HEK293 (cell line): ENCODE measurements around the gene RAB1B.

Experiments used
- TF ChIP-seq, protein P1 (sequence below): fragments of 450-650 bp; formaldehyde crosslinking; IDR thresholded peaks from 2 replicates; pipeline ENCODE4 v1.5.1; 2016; ENCODE audit warnings: missing biosample characterization, missing genetic modification characterization
- TF ChIP-seq, protein P2 (sequence below): fragments of 450-650 bp; IDR thresholded peaks from 2 replicates; pipeline ENCODE4 v1.5.1; 2018; ENCODE audit warnings: missing biosample characterization, missing genetic modification characterization
- TF ChIP-seq, protein P3 (sequence below): fragments of 450-650 bp; formaldehyde crosslinking; IDR thresholded peaks from 2 replicates; pipeline ENCODE4 v1.5.1; 2016; ENCODE audit warnings: missing biosample characterization, missing genetic modification characterization
- TF ChIP-seq, protein P4 (sequence below): fragments of 450-650 bp; formaldehyde crosslinking; IDR thresholded peaks from 2 replicates; pipeline ENCODE4 v1.5.1; 2017; ENCODE audit warnings: missing biosample characterization, missing genetic modification characterization

DNA sequence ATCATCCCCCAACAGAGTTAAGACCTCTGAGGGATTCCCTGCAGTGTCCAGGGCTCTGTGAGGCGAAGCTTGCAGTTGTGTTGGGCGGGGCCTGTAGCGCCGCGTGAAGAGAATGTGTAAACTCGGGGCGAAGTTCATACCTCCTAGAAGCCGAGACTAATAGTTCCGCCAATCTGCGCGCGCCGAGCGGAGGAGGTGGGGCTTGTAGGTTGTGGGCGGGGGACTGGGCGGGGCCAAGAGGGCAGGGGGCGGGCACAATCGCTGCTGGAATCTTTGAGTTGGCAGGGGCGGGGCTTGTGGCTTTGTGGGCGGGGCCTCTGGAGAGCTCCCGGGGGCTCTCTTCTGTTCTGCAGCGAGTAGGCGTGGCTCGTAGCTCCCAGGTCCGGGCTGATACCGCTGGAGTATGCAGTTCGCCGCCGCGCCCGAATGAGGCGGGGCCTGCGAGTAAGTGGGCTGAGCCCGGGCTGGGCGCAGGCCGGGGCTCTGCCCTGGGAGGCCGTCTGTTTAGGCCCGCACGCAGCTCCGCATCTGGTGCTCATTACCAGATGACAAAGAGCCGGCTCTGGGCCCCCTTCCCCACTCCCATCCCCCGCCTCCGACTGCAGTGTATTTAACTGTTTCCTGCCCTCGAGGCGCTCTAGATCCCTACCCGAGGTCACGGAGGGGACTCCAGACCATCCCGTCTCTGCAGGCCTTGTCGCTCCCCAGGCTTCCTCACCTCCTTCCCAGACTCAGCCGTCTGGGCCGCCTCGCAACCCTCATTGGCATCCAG, 44.3 kb downstream of the RAB1B start:
- TF ChIP-seq, protein P1, sequence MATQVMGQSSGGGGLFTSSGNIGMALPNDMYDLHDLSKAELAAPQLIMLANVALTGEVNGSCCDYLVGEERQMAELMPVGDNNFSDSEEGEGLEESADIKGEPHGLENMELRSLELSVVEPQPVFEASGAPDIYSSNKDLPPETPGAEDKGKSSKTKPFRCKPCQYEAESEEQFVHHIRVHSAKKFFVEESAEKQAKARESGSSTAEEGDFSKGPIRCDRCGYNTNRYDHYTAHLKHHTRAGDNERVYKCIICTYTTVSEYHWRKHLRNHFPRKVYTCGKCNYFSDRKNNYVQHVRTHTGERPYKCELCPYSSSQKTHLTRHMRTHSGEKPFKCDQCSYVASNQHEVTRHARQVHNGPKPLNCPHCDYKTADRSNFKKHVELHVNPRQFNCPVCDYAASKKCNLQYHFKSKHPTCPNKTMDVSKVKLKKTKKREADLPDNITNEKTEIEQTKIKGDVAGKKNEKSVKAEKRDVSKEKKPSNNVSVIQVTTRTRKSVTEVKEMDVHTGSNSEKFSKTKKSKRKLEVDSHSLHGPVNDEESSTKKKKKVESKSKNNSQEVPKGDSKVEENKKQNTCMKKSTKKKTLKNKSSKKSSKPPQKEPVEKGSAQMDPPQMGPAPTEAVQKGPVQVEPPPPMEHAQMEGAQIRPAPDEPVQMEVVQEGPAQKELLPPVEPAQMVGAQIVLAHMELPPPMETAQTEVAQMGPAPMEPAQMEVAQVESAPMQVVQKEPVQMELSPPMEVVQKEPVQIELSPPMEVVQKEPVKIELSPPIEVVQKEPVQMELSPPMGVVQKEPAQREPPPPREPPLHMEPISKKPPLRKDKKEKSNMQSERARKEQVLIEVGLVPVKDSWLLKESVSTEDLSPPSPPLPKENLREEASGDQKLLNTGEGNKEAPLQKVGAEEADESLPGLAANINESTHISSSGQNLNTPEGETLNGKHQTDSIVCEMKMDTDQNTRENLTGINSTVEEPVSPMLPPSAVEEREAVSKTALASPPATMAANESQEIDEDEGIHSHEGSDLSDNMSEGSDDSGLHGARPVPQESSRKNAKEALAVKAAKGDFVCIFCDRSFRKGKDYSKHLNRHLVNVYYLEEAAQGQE (tag by site-specific recombination) = no peak
- TF ChIP-seq, protein P2, sequence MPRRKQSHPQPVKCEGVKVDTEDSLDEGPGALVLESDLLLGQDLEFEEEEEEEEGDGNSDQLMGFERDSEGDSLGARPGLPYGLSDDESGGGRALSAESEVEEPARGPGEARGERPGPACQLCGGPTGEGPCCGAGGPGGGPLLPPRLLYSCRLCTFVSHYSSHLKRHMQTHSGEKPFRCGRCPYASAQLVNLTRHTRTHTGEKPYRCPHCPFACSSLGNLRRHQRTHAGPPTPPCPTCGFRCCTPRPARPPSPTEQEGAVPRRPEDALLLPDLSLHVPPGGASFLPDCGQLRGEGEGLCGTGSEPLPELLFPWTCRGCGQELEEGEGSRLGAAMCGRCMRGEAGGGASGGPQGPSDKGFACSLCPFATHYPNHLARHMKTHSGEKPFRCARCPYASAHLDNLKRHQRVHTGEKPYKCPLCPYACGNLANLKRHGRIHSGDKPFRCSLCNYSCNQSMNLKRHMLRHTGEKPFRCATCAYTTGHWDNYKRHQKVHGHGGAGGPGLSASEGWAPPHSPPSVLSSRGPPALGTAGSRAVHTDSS = no peak
- TF ChIP-seq, protein P3, sequence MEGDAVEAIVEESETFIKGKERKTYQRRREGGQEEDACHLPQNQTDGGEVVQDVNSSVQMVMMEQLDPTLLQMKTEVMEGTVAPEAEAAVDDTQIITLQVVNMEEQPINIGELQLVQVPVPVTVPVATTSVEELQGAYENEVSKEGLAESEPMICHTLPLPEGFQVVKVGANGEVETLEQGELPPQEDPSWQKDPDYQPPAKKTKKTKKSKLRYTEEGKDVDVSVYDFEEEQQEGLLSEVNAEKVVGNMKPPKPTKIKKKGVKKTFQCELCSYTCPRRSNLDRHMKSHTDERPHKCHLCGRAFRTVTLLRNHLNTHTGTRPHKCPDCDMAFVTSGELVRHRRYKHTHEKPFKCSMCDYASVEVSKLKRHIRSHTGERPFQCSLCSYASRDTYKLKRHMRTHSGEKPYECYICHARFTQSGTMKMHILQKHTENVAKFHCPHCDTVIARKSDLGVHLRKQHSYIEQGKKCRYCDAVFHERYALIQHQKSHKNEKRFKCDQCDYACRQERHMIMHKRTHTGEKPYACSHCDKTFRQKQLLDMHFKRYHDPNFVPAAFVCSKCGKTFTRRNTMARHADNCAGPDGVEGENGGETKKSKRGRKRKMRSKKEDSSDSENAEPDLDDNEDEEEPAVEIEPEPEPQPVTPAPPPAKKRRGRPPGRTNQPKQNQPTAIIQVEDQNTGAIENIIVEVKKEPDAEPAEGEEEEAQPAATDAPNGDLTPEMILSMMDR (tag by site-specific recombination) = no peak
- TF ChIP-seq, protein P4, sequence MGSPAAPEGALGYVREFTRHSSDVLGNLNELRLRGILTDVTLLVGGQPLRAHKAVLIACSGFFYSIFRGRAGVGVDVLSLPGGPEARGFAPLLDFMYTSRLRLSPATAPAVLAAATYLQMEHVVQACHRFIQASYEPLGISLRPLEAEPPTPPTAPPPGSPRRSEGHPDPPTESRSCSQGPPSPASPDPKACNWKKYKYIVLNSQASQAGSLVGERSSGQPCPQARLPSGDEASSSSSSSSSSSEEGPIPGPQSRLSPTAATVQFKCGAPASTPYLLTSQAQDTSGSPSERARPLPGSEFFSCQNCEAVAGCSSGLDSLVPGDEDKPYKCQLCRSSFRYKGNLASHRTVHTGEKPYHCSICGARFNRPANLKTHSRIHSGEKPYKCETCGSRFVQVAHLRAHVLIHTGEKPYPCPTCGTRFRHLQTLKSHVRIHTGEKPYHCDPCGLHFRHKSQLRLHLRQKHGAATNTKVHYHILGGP (tag by site-specific recombination) = no peak
